ENCODE data around the gene ZNF783. TPM values are rescaled to one million over a fixed set of nuclear protein-coding genes. Genes with fewer than 3 reads are reported as not detected.
A peak's percentile ranks its signal among the peaks of the same experiment; 100 is the strongest.
"Not testable (repeated sequence)": the region's sequence is repeated elsewhere in the genome, so short reads cannot be mapped to it uniquely, and the experiment has no call there.

ZNF783 gene
- total RNA-seq: 5.1 TPM

- peak; percentile 96 for ATAC-seq
- DNase-seq (ENCODE audit: low spot score): peak; percentile 89
Observed at GRCh38 chr7:149261829-149262617, at the start of gene ZNF783. Gene ZNF783, plus strand, starts transcription at chr7:149262196. Its CDS starts 138 bp downstream, at chr7:149262334.

GRCh38 chr7:149214020-149214720 is 47.8 kb upstream of the ZNF783 start:
- no peak for DNase-seq (ENCODE audit: low spot score)
- ATAC-seq: peak; percentile 66

- ATAC-seq: no peak
- DNase-seq (ENCODE audit: low spot score): no peak
Observed at GRCh38 chr7:149216402-149216801, 45.6 kb upstream of the ZNF783 start.

GRCh38 chr7:149217570-149217969 is 44.4 kb upstream of the ZNF783 start:
- DNase-seq (ENCODE audit: low spot score) (no peak), ATAC-seq (no peak)

- no peak for ATAC-seq
Observed at GRCh38 chr7:149218469-149219420, 43.3 kb upstream of the ZNF783 start.

GRCh38 chr7:149220534-149220933 is 41.5 kb upstream of the ZNF783 start:
- DNase-seq (ENCODE audit: low spot score) (no peak), ATAC-seq (no peak)

More at GRCh38 chr7:149218469-149219420, 43.3 kb upstream of the ZNF783 start:
- no peak for DNase-seq (ENCODE audit: low spot score)

GRCh38 chr7:149223176-149223575 is 38.8 kb upstream of the ZNF783 start:
- DNase-seq (ENCODE audit: low spot score) (no peak), ATAC-seq (no peak)

- ATAC-seq (no peak), DNase-seq (ENCODE audit: low spot score) (no peak)
Observed at GRCh38 chr7:149223761-149224160, 38.2 kb upstream of the ZNF783 start.

- DNase-seq (ENCODE audit: low spot score): no peak
Observed at GRCh38 chr7:149224352-149224751, 37.6 kb upstream of the ZNF783 start.

GRCh38 chr7:149225106-149225505 is 36.9 kb upstream of the ZNF783 start:
- ATAC-seq (no peak), DNase-seq (ENCODE audit: low spot score) (no peak)

More at GRCh38 chr7:149224352-149224751, 37.6 kb upstream of the ZNF783 start:
- no peak for ATAC-seq

- no peak for ATAC-seq
- no peak for DNase-seq (ENCODE audit: low spot score)
Observed at GRCh38 chr7:149225656-149226055, 36.3 kb upstream of the ZNF783 start.

- not testable (repeated sequence) for DNase-seq (ENCODE audit: low spot score); ATAC-seq
Observed at GRCh38 chr7:149226366-149226765, 35.6 kb upstream of the ZNF783 start.

- DNase-seq (ENCODE audit: low spot score) (no peak), ATAC-seq (peak; percentile 45)
Observed at GRCh38 chr7:149226840-149227494, 35.0 kb upstream of the ZNF783 start.

- DNase-seq (ENCODE audit: low spot score): no peak
- ATAC-seq: no peak
Observed at GRCh38 chr7:149228831-149229471, 33.0 kb upstream of the ZNF783 start.

- no peak for DNase-seq (ENCODE audit: low spot score)
- no peak for ATAC-seq
Observed at GRCh38 chr7:149229526-149229925, 32.5 kb upstream of the ZNF783 start.

- ATAC-seq (no peak), DNase-seq (ENCODE audit: low spot score) (no peak)
Observed at GRCh38 chr7:149232362-149232761, 29.6 kb upstream of the ZNF783 start.

GRCh38 chr7:149233655-149234204 is 28.3 kb upstream of the ZNF783 start:
- not testable (repeated sequence) for ATAC-seq; DNase-seq (ENCODE audit: low spot score)

GRCh38 chr7:149237502-149237901 is 24.5 kb upstream of the ZNF783 start:
- DNase-seq (ENCODE audit: low spot score) (no peak), ATAC-seq (no peak)

GRCh38 chr7:149238051-149238450 is 23.9 kb upstream of the ZNF783 start:
- no peak for ATAC-seq
- DNase-seq (ENCODE audit: low spot score): no peak
